A673 (cell line): ENCODE data around the gene IL17REL.

Experiments
- EZH2 ChIP-seq: fragments of 200-600 bp; sonication (generic); IDR thresholded peaks from 2 replicates; pipeline ENCODE4 v1.6.1; 2017; ENCODE audit warnings: borderline replicate concordance, low read depth, mild to moderate bottlenecking, mixed read lengths, antibody characterized with exemption, low read length; ENCODE audit not compliant: poor library complexity, severe bottlenecking
- TF ChIP-seq, protein P1 (sequence below): fragments of 300-800, 200-600 bp; sonication (generic); conservative IDR thresholded peaks from 2 replicates; pipeline ENCODE4 v1.5.1; 2017; ENCODE audit warnings: low read depth, mild to moderate bottlenecking, antibody characterized with exemption, low read length, moderate library complexity, mixed read lengths

DNA sequence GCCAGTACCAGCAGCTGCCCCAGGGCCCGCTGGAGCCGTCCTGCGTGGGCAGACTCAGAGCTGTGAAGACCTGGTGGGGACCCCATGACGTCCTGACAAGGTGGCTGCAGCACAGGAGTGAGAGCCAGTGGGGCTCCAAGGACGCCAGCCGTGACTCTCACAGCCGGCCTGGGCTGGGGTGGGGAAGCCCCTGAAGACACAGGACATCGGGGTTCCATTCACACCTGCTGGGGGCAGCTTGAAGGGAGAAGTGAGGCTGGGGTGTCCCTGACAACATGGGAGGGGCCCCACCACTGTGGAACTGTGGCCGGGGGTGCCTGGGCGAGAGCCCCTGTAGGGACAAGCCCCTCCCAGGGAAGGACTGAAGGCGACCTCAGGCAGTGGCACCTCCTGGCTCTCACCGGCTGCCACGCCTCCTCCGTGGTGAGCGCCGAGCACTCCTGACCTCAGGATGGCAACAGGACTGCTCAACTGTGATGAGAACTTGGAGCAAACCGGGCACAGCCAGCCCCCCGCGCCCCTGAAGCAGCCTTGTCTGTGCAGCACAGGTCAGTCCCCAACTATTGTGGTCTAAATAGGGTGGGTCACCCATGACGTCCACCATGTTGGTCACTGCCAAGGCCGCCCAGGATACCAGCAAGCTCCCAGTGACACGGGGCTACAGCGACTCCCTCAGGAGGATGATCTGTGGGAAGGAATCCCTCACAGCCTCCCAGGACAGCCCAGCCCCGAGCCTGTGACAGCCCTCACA is 22.7 kb upstream of the IL17REL start:
- TF ChIP-seq, protein P1, sequence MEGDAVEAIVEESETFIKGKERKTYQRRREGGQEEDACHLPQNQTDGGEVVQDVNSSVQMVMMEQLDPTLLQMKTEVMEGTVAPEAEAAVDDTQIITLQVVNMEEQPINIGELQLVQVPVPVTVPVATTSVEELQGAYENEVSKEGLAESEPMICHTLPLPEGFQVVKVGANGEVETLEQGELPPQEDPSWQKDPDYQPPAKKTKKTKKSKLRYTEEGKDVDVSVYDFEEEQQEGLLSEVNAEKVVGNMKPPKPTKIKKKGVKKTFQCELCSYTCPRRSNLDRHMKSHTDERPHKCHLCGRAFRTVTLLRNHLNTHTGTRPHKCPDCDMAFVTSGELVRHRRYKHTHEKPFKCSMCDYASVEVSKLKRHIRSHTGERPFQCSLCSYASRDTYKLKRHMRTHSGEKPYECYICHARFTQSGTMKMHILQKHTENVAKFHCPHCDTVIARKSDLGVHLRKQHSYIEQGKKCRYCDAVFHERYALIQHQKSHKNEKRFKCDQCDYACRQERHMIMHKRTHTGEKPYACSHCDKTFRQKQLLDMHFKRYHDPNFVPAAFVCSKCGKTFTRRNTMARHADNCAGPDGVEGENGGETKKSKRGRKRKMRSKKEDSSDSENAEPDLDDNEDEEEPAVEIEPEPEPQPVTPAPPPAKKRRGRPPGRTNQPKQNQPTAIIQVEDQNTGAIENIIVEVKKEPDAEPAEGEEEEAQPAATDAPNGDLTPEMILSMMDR: no peak
- TF ChIP-seq EZH2: no peak
